Measurements from ENCODE around the gene RASSF4. TPM values are rescaled to one million over a fixed set of nuclear protein-coding genes. Genes with fewer than 3 reads are reported as not detected.

RASSF4 gene
- total and polyA plus RNA-seq, 9 of the 15 experiments (the other 6 are each of a cell fraction or from before 2014, with no cell fraction given) = 0.01 to 0.62 (median 0.11) TPM; not detected in 3

DNA sequence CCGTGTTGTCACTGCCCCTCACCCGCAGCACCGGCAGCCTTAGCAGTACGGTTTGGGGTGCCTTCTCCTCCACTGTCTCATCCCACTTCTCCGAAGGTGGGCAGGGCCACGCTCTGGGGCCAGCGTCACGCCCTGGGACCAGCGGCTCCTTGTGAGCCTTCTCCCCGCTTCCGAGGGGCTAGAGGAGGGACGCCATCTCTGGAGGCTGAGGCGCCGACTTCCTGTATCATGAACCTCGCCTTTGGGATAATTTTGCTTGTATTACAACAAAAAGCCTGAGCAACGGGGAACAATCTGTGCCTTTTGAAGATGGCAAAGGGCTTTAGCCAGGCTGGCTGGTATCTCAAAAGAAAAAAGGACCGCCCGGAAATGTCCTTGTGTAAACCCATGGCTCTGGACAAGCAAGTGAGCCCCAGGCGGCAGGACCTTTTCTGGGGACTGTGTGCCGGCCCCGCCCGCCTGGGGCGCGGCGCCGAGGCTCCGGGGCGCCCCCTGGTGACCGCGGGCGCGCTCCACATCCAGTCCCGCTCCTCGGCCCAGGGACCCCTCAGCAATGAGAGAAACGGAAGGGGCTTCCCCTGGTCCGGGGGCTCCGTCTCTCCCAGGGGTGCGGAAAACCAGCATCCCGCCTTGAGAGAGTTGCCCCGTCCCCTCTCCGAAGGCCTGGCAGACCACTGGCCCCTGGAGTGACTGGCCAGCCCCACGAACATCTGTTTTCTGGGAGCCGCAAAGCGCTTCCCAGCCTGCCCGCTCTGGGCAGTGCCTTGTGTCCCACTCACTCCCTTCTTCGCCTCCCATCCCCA is 15.2 kb downstream of the RASSF4 start:
- ATAC-seq (peak; percentile 94), FAIRE-seq (peak; percentile 46), DNase-seq (ENCODE audit: extremely low read depth in 1 of 4, low spot score in 3 of 4) (peak; percentile 82 to 91 (median 88))
- Histone ChIP-seq H2AFZ (ENCODE audit: low read depth, low read length) (peak overlapping the region; percentile 98), H3K27ac (ENCODE audit: extremely low read depth, low read depth, low read length) (peak overlapping the region; percentile 51), H3K4me2 (ENCODE audit: insufficient read depth, low read length) (peak overlapping the region; percentile 79), H3K4me1 (replicated peaks in 1 of 2; ENCODE audit: control insufficient read depth in 2 of 2, insufficient read depth in 2 of 2, low read length in 2 of 2) (peaks cover 29 to 51% of the 10 kb centered on the region in 2 experiments), H3K9me1 (ENCODE audit: control insufficient read depth, insufficient read depth, low read length) (no peaks in the 10 kb centered on the region), H3K27me3 (ENCODE audit: control insufficient read depth in 2 of 2, insufficient read depth in 2 of 2, low read length in 2 of 2) (peaks cover 0 to 4% of the 10 kb centered on the region in 2 experiments; a peak in 2 of 5 replicates), H4K20me1 (replicated peaks; ENCODE audit: control insufficient read depth, insufficient read depth, low read length) (no peaks in the 10 kb centered on the region), H3K4me3 (peak overlapping the region; percentile 35), H3K36me3 (ENCODE audit: control insufficient read depth, insufficient read depth, low read length) (no peaks in the 10 kb centered on the region), H3K79me2 (ENCODE audit: control insufficient read depth, insufficient read depth, low read length) (no peaks in the 10 kb centered on the region), H3K9ac (ENCODE audit: insufficient read depth in 1 of 2, low read depth in 2 of 2, low read length in 2 of 2) (peak overlapping the region; percentile 59 to 90), H3K9me3 (replicated peaks; ENCODE audit: control insufficient read depth, insufficient read depth, low read depth, low read length) (no peaks in the 10 kb centered on the region)
- in situ Hi-C loops (cut with MboI) (no loop called here), intact Hi-C loops (cut with micrococcal nuclease) (loop anchor here (1.0 to 5.0 kb wide), 2 partner anchors 43 to 98 kb away; no protein-coding TSS in a partner anchor)
- 7% methylated on average over 35 of the region's 46 CpGs for WGBS (ENCODE audit: insufficient coverage, low coverage, missing lambda C conversion rate)
- ChIA-PET CTCF (ENCODE audit: low intra/inter-chr PET ratio) (interaction anchor here (0.6 to 3.1 kb wide), 2 partner anchors 17 to 41 kb away, joined by 3 to 32 read pairs; no protein-coding TSS in a partner anchor), POLR2A (interaction anchor here (1.3 kb wide), 1 partner anchor 20 kb away, joined by 3 read pairs; no protein-coding TSS in a partner anchor)
- BruUV-seq (replicated peaks) = no TSS peak
- TF ChIP-seq, protein P1, sequence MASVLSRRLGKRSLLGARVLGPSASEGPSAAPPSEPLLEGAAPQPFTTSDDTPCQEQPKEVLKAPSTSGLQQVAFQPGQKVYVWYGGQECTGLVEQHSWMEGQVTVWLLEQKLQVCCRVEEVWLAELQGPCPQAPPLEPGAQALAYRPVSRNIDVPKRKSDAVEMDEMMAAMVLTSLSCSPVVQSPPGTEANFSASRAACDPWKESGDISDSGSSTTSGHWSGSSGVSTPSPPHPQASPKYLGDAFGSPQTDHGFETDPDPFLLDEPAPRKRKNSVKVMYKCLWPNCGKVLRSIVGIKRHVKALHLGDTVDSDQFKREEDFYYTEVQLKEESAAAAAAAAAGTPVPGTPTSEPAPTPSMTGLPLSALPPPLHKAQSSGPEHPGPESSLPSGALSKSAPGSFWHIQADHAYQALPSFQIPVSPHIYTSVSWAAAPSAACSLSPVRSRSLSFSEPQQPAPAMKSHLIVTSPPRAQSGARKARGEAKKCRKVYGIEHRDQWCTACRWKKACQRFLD (CRISPR knock-in tag; IDR thresholded peaks at IDR 0.05) = no peak
- TF ChIP-seq HOXB6 (CRISPR knock-in tag; IDR thresholded peaks at IDR 0.05; ENCODE audit: borderline replicate concordance) = no peak
- TF ChIP-seq, protein P2, sequence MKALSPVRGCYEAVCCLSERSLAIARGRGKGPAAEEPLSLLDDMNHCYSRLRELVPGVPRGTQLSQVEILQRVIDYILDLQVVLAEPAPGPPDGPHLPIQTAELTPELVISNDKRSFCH (CRISPR knock-in tag; IDR thresholded peaks at IDR 0.05) = no peak
- TF ChIP-seq, protein P2 (tag; IDR thresholded peaks at IDR 0.05) = peak; percentile 41; the same call in 1 of the 2 replicates
- TF ChIP-seq, protein P3, sequence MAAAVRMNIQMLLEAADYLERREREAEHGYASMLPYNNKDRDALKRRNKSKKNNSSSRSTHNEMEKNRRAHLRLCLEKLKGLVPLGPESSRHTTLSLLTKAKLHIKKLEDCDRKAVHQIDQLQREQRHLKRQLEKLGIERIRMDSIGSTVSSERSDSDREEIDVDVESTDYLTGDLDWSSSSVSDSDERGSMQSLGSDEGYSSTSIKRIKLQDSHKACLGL (CRISPR knock-in tag; IDR thresholded peaks at IDR 0.05; ENCODE audit: borderline replicate concordance, poor library complexity, severe bottlenecking) = no peak
- no peak for TF ChIP-seq FOXJ3 (CRISPR knock-in tag; IDR thresholded peaks at IDR 0.05)
- peak; percentile 55 for TF ChIP-seq ZNF239 (CRISPR knock-in tag; IDR thresholded peaks at IDR 0.05)
- peak; percentile 82 for TF ChIP-seq SMC3 (conservative IDR thresholded peaks at IDR 0.05; ENCODE audit: insufficient read depth, low read depth, low read length)
- TF ChIP-seq, protein P4, sequence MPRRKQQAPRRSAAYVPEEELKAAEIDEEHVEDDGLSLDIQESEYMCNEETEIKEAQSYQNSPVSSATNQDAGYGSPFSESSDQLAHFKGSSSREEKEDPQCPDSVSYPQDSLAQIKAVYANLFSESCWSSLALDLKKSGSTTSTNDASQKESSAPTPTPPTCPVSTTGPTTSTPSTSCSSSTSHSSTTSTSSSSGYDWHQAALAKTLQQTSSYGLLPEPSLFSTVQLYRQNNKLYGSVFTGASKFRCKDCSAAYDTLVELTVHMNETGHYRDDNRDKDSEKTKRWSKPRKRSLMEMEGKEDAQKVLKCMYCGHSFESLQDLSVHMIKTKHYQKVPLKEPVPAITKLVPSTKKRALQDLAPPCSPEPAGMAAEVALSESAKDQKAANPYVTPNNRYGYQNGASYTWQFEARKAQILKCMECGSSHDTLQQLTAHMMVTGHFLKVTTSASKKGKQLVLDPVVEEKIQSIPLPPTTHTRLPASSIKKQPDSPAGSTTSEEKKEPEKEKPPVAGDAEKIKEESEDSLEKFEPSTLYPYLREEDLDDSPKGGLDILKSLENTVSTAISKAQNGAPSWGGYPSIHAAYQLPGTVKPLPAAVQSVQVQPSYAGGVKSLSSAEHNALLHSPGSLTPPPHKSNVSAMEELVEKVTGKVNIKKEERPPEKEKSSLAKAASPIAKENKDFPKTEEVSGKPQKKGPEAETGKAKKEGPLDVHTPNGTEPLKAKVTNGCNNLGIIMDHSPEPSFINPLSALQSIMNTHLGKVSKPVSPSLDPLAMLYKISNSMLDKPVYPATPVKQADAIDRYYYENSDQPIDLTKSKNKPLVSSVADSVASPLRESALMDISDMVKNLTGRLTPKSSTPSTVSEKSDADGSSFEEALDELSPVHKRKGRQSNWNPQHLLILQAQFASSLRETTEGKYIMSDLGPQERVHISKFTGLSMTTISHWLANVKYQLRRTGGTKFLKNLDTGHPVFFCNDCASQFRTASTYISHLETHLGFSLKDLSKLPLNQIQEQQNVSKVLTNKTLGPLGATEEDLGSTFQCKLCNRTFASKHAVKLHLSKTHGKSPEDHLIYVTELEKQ (CRISPR knock-in tag; IDR thresholded peaks at IDR 0.05) = no peak
- TF ChIP-seq NFE2 (IDR thresholded peaks at IDR 0.05; ENCODE audit: low read depth) = no peak
- TF ChIP-seq ATF2 (CRISPR knock-in tag; IDR thresholded peaks at IDR 0.05) = no peak
- TF ChIP-seq ZFPM2 (CRISPR knock-in tag; IDR thresholded peaks at IDR 0.05) = no peak
